NCI-H460 (cell line): ENCODE measurements around the gene MFAP2. TPM values are rescaled to one million over a fixed set of nuclear protein-coding genes. Genes with fewer than 3 reads are reported as not detected.

Source experiments
- DNase-seq: peaks from one replicate; pipeline ENCODE4 v3.0.0-alpha.2; 2016; ENCODE audit warnings: low read depth; ENCODE audit errors: extremely low read depth
- polyA plus RNA-seq: library from polyadenylated mRNA; depleted of rRNA; stranded (reverse); fragments of >200 nt; gene quantifications from 2 replicates; pipeline ENCODE4 v1.2.3, GENCODE V29; 2014; cell fraction: nucleus; rRNA removed
- total RNA-seq: library from RNA; depleted of rRNA; stranded (reverse); fragments of >200 nt; shearing (Covaris generic); gene quantifications from 2 replicates; pipeline ENCODE4 v1.2.3, GENCODE V29; 2014; rRNA removed

MFAP2 gene
- 0.49 and 0.52 TPM in 2 replicates for total RNA-seq
- polyA plus RNA-seq: 1.2 TPM in 1 of 2 replicates, not detected in the other

- no peak for DNase-seq
Measured at GRCh38 chr1:16980473-16981268, at the start of gene MFAP2. TSS of gene MFAP2 (minus strand) at chr1:16980620. CDS start at chr1:16978273, 2,347 bp downstream.

- DNase-seq: no peak
Measured at GRCh38 chr1:17030206-17030605, 49.8 kb upstream of the MFAP2 start.

GRCh38 chr1:17028662-17029188 lies 48.3 kb upstream of the MFAP2 start:
- DNase-seq: no peak

GRCh38 chr1:17027900-17028299 lies 47.5 kb upstream of the MFAP2 start:
- no peak for DNase-seq

GRCh38 chr1:17027403-17027802 lies 47.0 kb upstream of the MFAP2 start:
- DNase-seq: no peak

GRCh38 chr1:17024721-17025120 lies 44.3 kb upstream of the MFAP2 start:
- DNase-seq: no peak

- DNase-seq: no peak
Measured at GRCh38 chr1:17023573-17023972, 43.2 kb upstream of the MFAP2 start.

- no peak for DNase-seq
Measured at GRCh38 chr1:17023102-17023501, 42.7 kb upstream of the MFAP2 start.

GRCh38 chr1:17021896-17022295 lies 41.5 kb upstream of the MFAP2 start:
- no peak for DNase-seq

- DNase-seq: no peak
Measured at GRCh38 chr1:17020502-17020901, 40.1 kb upstream of the MFAP2 start.

GRCh38 chr1:17018849-17019248 lies 38.4 kb upstream of the MFAP2 start:
- no peak for DNase-seq

- no peak for DNase-seq
Measured at GRCh38 chr1:17017435-17017834, 37.0 kb upstream of the MFAP2 start.

- DNase-seq: no peak
Measured at GRCh38 chr1:17016317-17016661, 35.9 kb upstream of the MFAP2 start.

- no peak for DNase-seq
Measured at GRCh38 chr1:17014671-17015567, 34.5 kb upstream of the MFAP2 start.

- no peak for DNase-seq
Measured at GRCh38 chr1:17013491-17014320, 33.3 kb upstream of the MFAP2 start.

GRCh38 chr1:17012775-17013490 lies 32.5 kb upstream of the MFAP2 start:
- no peak for DNase-seq

GRCh38 chr1:17011439-17012307 lies 31.3 kb upstream of the MFAP2 start, which contains the start of gene ATP13A2:
TSS of gene ATP13A2 (minus strand) at chr1:17011928. CDS start at chr1:17011738, 190 bp downstream.
- peak; percentile 60 for DNase-seq

- DNase-seq: no peak
Measured at GRCh38 chr1:17011092-17011438, 30.6 kb upstream of the MFAP2 start.

GRCh38 chr1:17009706-17010105 lies 29.3 kb upstream of the MFAP2 start:
- DNase-seq: no peak
